Testis (tissue), 2 donors: ENCODE measurements around the gene SMOC2.

ENCODE experiments used
- POLR2A ChIP-seq: fragments of 450-650 bp; IDR thresholded peaks from one replicate; pipeline ENCODE4 v1.6.1; 2017; ENCODE audit warnings: antibody characterized with exemption, mild to moderate bottlenecking, moderate library complexity
- TF ChIP-seq, protein P1 (sequence below), 3 experiments: fragments of 450-650 bp in 2 of 3; fragments of 200-600 bp in 1 of 3; sonication (generic) in 1 of 3; IDR thresholded peaks; one replicate each; pipeline ENCODE4 v1.5.1; 2016 to 2019; ENCODE audit warnings: antibody characterized with exemption in 3 of 3, mild to moderate bottlenecking in 2 of 3, moderate library complexity in 1 of 3

DNA sequence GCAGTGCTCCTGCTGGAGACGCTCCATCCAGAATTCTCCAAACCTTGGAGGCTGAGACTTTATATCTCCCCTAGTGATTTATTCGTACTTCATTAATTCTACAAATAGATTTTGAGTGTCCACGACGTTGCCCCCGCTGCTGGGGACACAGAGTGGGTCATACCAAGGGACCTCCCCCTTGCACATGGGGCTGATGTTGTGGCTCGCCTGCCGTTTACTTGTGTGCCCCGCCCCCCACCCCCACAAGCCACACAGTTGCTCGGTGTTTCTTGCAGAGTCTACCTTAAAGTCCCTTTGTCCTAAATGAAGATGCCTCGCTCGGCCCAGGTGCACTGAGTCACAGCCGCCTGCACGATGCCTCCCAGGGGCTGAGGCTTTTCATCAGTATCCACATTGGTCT is 20.3 kb upstream of the SMOC2 start:
- no peak for TF ChIP-seq POLR2A
- TF ChIP-seq, protein P1, sequence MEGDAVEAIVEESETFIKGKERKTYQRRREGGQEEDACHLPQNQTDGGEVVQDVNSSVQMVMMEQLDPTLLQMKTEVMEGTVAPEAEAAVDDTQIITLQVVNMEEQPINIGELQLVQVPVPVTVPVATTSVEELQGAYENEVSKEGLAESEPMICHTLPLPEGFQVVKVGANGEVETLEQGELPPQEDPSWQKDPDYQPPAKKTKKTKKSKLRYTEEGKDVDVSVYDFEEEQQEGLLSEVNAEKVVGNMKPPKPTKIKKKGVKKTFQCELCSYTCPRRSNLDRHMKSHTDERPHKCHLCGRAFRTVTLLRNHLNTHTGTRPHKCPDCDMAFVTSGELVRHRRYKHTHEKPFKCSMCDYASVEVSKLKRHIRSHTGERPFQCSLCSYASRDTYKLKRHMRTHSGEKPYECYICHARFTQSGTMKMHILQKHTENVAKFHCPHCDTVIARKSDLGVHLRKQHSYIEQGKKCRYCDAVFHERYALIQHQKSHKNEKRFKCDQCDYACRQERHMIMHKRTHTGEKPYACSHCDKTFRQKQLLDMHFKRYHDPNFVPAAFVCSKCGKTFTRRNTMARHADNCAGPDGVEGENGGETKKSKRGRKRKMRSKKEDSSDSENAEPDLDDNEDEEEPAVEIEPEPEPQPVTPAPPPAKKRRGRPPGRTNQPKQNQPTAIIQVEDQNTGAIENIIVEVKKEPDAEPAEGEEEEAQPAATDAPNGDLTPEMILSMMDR (IDR thresholded peaks at IDR 0.05): no peak
